Stimulated activated CD8-positive, alpha-beta memory T cell treated with anti-CD3 and anti-CD28 coated beads, Interleukin-15, amount 100 ng/mL, for 1 hour (primary cell): Measurements from ENCODE around the gene PPM1N.

ENCODE experiments used
- DNase-seq: peaks from one replicate; pipeline ENCODE4 v3.0.0-alpha.2; 2020; ENCODE audit warnings: low read depth

Gene PPM1N

DNA sequence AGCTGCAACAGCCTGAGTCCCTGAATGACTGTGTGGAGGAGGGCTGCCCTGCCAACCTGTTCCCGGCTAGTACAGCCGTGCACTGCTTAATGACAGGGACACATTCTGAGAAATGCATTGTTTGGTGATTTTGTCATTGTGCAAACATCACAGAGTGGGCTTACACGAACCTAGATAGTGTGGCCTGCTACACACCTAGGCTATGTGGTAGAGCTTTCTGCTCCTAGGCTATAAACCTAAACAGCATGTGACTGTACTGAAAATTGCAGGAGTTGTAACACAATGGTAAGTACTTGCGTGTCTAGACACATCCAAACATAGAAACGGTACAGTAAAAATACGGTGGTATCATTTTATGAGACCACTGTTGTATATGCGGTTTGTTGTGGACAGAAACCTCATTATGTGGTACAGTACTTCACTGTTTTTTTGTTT, 44.0 kb downstream of the PPM1N start:
- no peak for DNase-seq

- no peak for DNase-seq
These were observed 49.0 kb downstream of the PPM1N start for GRCh38 chr19:45547211-45547770.

DNA sequence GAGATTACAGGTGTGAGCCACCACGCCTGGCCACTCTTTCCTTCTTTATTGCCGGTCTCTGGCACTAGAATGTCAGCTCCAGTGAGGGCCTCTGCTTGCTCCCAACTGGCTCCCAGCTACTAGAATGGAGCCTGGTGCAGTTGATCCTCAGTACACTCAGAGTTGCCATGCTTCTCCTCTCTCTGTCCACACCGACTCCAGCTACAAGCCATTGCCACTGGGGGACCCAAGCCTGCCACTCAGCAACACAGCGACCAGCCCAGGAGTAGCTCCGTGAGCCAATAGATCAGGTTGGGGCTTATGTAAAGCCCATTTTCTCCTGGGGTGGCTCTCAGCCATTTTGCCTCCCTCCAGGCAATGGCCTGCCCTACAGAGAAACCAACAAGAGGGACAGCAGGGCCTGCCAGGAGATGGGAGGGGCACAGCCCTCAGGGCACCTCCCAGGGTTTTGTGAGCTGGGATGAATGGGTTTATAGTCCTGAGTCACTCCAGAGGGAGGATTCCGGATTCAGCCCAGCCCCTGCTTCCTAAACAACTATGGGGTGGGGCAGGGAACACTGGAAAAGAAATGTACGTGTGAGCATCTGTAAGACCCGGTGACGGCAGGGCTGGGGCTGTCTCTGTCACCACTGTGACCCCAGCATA, 49.8 kb downstream of the PPM1N start:
- no peak for DNase-seq
